ENCODE measurements around the gene KLHL29. TPM values are rescaled to one million over a fixed set of nuclear protein-coding genes. Genes with fewer than 3 reads are reported as not detected.
A peak's percentile ranks its signal among the peaks of the same experiment; 100 is the strongest.

The KLHL29 gene
- total and polyA plus RNA-seq, 2 of the 13 experiments (the other 11 are each of a cell fraction or from before 2014, with no cell fraction given) = 0.01 TPM; not detected in 1

DNA sequence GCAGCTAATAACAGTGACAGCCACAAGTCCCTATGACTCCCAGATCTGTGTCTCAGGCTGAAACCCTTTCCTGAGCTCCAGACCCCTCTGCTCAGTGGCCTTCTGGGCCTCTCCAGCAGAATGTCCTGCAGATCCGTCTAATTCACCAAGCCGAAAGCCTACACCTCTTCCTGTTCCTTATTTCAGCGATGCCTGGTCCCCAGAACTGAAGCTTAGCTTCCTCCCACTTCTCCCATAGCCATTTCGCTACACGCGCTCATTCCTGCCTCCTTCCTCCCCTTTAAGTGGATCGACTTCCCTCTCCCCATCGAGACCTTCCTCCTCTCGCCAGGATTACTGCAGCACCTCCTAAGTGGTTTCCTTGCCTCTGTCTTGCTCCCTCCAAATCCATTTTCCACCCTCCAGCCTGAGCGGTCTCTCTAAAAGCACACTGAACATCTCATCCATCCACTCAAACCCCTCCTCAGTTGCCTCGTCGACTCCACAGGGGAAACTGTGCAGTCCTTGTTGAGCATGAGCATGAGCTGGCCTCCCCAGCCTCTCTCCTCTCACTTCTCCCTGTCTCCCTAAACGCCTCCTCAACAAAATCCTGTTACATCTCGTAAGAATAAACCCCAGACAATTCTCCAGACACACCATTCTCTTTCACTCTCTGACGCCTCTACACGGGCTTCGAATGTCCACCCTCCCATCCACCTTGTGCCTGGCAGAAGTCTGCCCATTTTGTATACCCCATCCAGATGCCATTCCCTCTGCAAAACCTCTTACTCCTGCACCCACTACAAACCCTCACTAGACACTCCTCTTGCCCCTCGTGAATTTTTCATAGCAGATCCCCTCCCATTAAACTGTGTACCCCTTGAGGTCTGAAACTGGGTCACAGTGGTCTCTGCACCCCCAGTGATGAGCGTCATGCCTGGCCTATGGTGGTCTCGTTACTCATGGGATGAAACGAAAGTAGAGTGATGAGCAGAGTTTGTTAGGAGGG, 309.4 kb downstream of the KLHL29 start:
- 75% methylated on average over 21 of the region's 21 CpGs for WGBS (ENCODE audit: low lambda C conversion rate)
- no peak for FAIRE-seq
- no peaks in the 10 kb centered on the region for H3K36me3 ChIP-seq (replicated peaks in 1 of 2; ENCODE audit: control insufficient read depth in 1 of 2, insufficient read depth in 2 of 2, low read length in 2 of 2)

DNA sequence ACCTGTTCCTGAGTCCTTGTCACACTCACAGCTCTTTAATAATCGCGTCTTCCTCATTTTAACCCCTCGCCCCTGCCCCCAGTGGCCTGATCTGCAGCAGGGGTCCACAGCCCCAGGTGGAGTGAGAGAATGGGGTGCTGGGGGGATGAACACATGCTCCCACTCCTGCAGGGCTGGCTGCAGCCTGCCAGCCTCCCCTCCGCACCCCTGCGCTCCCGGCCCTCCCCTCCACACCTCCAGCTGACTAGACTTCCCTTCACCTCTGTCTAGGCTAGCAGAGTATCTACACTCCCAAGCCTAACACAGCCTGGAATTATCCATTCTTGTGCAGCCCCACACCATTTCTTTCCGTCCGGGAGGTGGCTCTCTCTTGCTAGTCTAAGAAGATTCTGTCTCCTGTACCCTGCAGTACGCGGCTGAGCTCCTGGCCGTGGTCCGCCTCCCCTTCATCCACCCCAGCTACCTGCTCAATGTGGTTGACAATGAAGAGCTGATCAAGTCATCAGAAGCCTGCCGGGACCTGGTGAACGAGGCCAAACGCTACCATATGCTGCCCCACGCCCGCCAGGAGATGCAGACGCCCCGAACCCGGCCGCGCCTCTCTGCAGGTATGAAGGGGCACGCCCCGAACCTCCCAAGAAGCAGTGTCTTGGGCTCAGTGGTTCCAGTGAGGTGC, 310.4 kb downstream of the KLHL29 start:
- Histone ChIP-seq H3K79me2 (ENCODE audit: insufficient read depth, low read length) (no peaks in the 10 kb centered on the region), H3K4me2 (ENCODE audit: low read depth, low read length) (no peak overlapping the region), H2AFZ (ENCODE audit: low read length) (no peak overlapping the region), H3K27me3 (ENCODE audit: control insufficient read depth in 1 of 2, insufficient read depth in 2 of 2, low read length in 2 of 2) (no peaks in the 10 kb centered on the region), H3K4me1 (ENCODE audit: insufficient read depth, low read length) (no peaks in the 10 kb centered on the region), H3K9me3 (ENCODE audit: low read length) (no peaks in the 10 kb centered on the region), H3K9ac (ENCODE audit: insufficient read depth, low read depth, low read length) (no peak overlapping the region), H3K27ac (ENCODE audit: extremely low read length, insufficient read depth, low read length) (no peak overlapping the region), H3K4me3 (replicated peaks in 1 of 3; ENCODE audit: insufficient read depth in 1 of 3, low read depth in 2 of 3, low read length in 3 of 3) (no peak overlapping the region), H4K20me1 (ENCODE audit: insufficient read depth, low read length) (no peaks in the 10 kb centered on the region), H3K36me3 (replicated peaks in 1 of 2; ENCODE audit: control insufficient read depth in 1 of 2, insufficient read depth in 2 of 2, low read length in 2 of 2) (no peaks in the 10 kb centered on the region)
- in situ Hi-C loops (cut with HindIII; ENCODE audit: extremely low pct_ligation_motif_present, low pct_unique_long_range_greater_than_20kb) (no loop called here), intact Hi-C loops (cut with micrococcal nuclease; ENCODE audit: unreplicated experiment) (no loop called here)
- FAIRE-seq (no peak), DNase-seq (ENCODE audit: low spot score) (no peak), ATAC-seq (no peak)
- ChIA-PET POLR2A (no interaction called here), CTCF (ENCODE audit: low intra/inter-chr PET ratio, low total read pairs) (no interaction called here)
- no TSS peak for BruUV-seq (replicated peaks)
- WGBS (ENCODE audit: low lambda C conversion rate) = 92% methylated on average over 24 of the region's 24 CpGs
- TF ChIP-seq ZSCAN21 (CRISPR knock-in tag; IDR thresholded peaks at IDR 0.05; ENCODE audit: borderline replicate concordance) (no peak), ZFP62 (CRISPR knock-in tag; IDR thresholded peaks at IDR 0.05) (no peak), KDM1A (CRISPR knock-in tag; IDR thresholded peaks at IDR 0.05) (no peak), ZFP36L2 (CRISPR knock-in tag; IDR thresholded peaks at IDR 0.05) (no peak), TBL1XR1 (IDR thresholded peaks at IDR 0.05; ENCODE audit: borderline replicate concordance, low read length, partially characterized antibody) (no peak), ZNF816 (CRISPR knock-in tag; IDR thresholded peaks at IDR 0.05; ENCODE audit: borderline replicate concordance) (no peak), NFYB (CRISPR knock-in tag; IDR thresholded peaks at IDR 0.05) (no peak), NKX3-1 (CRISPR knock-in tag; IDR thresholded peaks at IDR 0.05) (no peak), SMARCC2 (IDR thresholded peaks at IDR 0.05) (no peak)
- TF ChIP-seq, protein P1, sequence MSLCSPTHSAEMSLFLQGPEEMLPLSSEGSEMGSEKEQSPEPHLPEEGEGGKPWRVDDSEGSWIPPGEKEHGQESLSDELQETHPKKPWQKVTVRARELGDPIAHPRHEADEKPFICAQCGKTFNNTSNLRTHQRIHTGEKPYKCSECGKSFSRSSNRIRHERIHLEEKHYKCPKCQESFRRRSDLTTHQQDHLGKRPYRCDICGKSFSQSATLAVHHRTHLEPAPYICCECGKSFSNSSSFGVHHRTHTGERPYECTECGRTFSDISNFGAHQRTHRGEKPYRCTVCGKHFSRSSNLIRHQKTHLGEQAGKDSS (CRISPR knock-in tag; IDR thresholded peaks at IDR 0.05; ENCODE audit: borderline replicate concordance, low read depth) = no peak
- TF ChIP-seq, protein P2, sequence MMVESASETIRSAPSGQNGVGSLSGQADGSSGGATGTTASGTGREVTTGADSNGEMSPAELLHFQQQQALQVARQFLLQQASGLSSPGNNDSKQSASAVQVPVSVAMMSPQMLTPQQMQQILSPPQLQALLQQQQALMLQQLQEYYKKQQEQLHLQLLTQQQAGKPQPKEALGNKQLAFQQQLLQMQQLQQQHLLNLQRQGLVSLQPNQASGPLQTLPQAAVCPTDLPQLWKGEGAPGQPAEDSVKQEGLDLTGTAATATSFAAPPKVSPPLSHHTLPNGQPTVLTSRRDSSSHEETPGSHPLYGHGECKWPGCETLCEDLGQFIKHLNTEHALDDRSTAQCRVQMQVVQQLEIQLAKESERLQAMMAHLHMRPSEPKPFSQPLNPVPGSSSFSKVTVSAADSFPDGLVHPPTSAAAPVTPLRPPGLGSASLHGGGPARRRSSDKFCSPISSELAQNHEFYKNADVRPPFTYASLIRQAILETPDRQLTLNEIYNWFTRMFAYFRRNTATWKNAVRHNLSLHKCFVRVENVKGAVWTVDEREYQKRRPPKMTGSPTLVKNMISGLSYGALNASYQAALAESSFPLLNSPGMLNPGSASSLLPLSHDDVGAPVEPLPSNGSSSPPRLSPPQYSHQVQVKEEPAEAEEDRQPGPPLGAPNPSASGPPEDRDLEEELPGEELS (CRISPR knock-in tag; IDR thresholded peaks at IDR 0.05) = no peak

More for the DNA sequence above, 309.4 kb downstream of the KLHL29 start:
- Histone ChIP-seq H4K20me1 (ENCODE audit: insufficient read depth, low read length) (no peaks in the 10 kb centered on the region), H3K27me3 (ENCODE audit: control insufficient read depth in 1 of 2, insufficient read depth in 2 of 2, low read length in 2 of 2) (no peaks in the 10 kb centered on the region), H3K4me2 (ENCODE audit: low read depth, low read length) (no peak overlapping the region), H2AFZ (ENCODE audit: low read length) (no peak overlapping the region), H3K4me1 (ENCODE audit: insufficient read depth, low read length) (no peaks in the 10 kb centered on the region), H3K9me3 (ENCODE audit: low read length) (no peaks in the 10 kb centered on the region), H3K79me2 (ENCODE audit: insufficient read depth, low read length) (no peaks in the 10 kb centered on the region), H3K4me3 (replicated peaks in 1 of 3; ENCODE audit: insufficient read depth in 1 of 3, low read depth in 2 of 3, low read length in 3 of 3) (no peak overlapping the region), H3K27ac (ENCODE audit: extremely low read length, insufficient read depth, low read length) (no peak overlapping the region), H3K9ac (ENCODE audit: insufficient read depth, low read depth, low read length) (no peak overlapping the region)
- CTCF ChIA-PET (ENCODE audit: low intra/inter-chr PET ratio, low total read pairs) = no interaction called here
- DNase-seq (ENCODE audit: low spot score) = no peak
- intact Hi-C loops (cut with micrococcal nuclease; ENCODE audit: unreplicated experiment) = no loop called here
- TF ChIP-seq HES4 (CRISPR knock-in tag; IDR thresholded peaks at IDR 0.05; ENCODE audit: borderline replicate concordance) = 0 out of 2 replicates have a peak, but pooled peaks have one; percentile 41
- TF ChIP-seq JUN (CRISPR knock-in tag; IDR thresholded peaks at IDR 0.05) = no peak
- POLR2A ChIA-PET = no interaction called here
- no peak for ATAC-seq
- BruUV-seq (replicated peaks) = no TSS peak
- in situ Hi-C loops (cut with HindIII; ENCODE audit: extremely low pct_ligation_motif_present, low pct_unique_long_range_greater_than_20kb) = no loop called here

Measured in HepG2 (cell line).